Liver (tissue), 9 donors: ENCODE data around the gene FLOT2. TPM values are rescaled to one million over a fixed set of nuclear protein-coding genes. Genes with fewer than 3 reads are reported as not detected.

Source experiments
- DNase-seq: peaks from one replicate; pipeline ENCODE4 v3.0.0-alpha.2; 2017; ENCODE audit warnings: low spot score
- H3K27ac ChIP-seq, 2 donors: one replicate each; pipeline ENCODE4 v1.7.0; 2013; ENCODE audit warnings: inconsistent platforms in 2 of 2, low read length in 2 of 2, control low read depth in 1 of 2, low read depth in 1 of 2, mild to moderate bottlenecking in 1 of 2
- H3K27me3 ChIP-seq, 4 donors: one replicate each; pipeline versions ENCODE4 v1.6.1 to v1.7.0; 2013; ENCODE audit warnings: low read length in 3 of 4, inconsistent platforms in 1 of 4, mild to moderate bottlenecking in 1 of 4, moderate library complexity in 1 of 4; ENCODE audit not compliant: control insufficient read depth in 4 of 4, insufficient read depth in 4 of 4
- H3K36me3 ChIP-seq, 4 donors: one replicate each; pipeline versions ENCODE4 v1.6.1 to v1.7.0; 2013; ENCODE audit warnings: low read length in 3 of 4, mild to moderate bottlenecking in 3 of 4, low read depth in 1 of 4, moderate library complexity in 1 of 4; ENCODE audit not compliant: control insufficient read depth in 4 of 4, insufficient read depth in 3 of 4
- H3K4me1 ChIP-seq, 4 donors: one replicate each; pipeline versions ENCODE4 v1.6.1 to v1.7.0; 2013; ENCODE audit warnings: low read length in 3 of 4, mild to moderate bottlenecking in 3 of 4, moderate library complexity in 1 of 4; ENCODE audit not compliant: control insufficient read depth in 4 of 4, insufficient read depth in 4 of 4
- H3K4me3 ChIP-seq, 3 donors: one replicate each; pipeline versions ENCODE4 v1.6.1 to v1.7.0; 2013; ENCODE audit warnings: low read length in 3 of 3, control low read depth in 1 of 3, low read depth in 1 of 3, mild to moderate bottlenecking in 1 of 3
- H3K9ac ChIP-seq, 2 donors: one replicate each; pipeline ENCODE4 v1.7.0; 2013; ENCODE audit warnings: low read length in 2 of 2, mild to moderate bottlenecking in 2 of 2, moderate library complexity in 2 of 2, control low read depth in 1 of 2, low read depth in 1 of 2
- H3K9me3 ChIP-seq, 4 donors: one replicate each; pipeline versions ENCODE4 v1.6.1 to v1.7.0; 2013; ENCODE audit warnings: low read length in 3 of 4; ENCODE audit not compliant: control insufficient read depth in 4 of 4
- EGR1 ChIP-seq, 2 donors: IDR thresholded peaks; 2 replicates each; pipeline ENCODE4 v1.6.1; 2016 to 2018; ENCODE audit warnings: antibody characterized with exemption in 2 of 2, low read depth in 2 of 2
- FOXA1 ChIP-seq: IDR thresholded peaks from 2 replicates; pipeline ENCODE4 v1.6.1; 2016; ENCODE audit warnings: antibody characterized with exemption
- FOXA2 ChIP-seq: IDR thresholded peaks from 2 replicates; pipeline ENCODE4 v1.6.1; 2016; ENCODE audit warnings: antibody characterized with exemption
- GABPA ChIP-seq, 2 donors: IDR thresholded peaks in 1 of 2; conservative IDR thresholded peaks in 1 of 2; 2 replicates each; pipeline ENCODE4 v1.6.1; 2016; ENCODE audit warnings: antibody characterized with exemption in 2 of 2, mild to moderate bottlenecking in 1 of 2, moderate library complexity in 1 of 2
- HNF4A ChIP-seq, 2 donors: conservative IDR thresholded peaks; 2 replicates each; pipeline ENCODE4 v1.6.1; 2016; ENCODE audit warnings: antibody characterized with exemption in 2 of 2, mild to moderate bottlenecking in 2 of 2
- HNF4G ChIP-seq: IDR thresholded peaks from 2 replicates; pipeline ENCODE4 v1.6.1; 2016; ENCODE audit warnings: antibody characterized with exemption
- JUND ChIP-seq, 2 donors: IDR thresholded peaks; 2 replicates each; pipeline ENCODE4 v1.6.1; 2016; ENCODE audit warnings: antibody characterized with exemption in 2 of 2
- NR2F2 ChIP-seq: IDR thresholded peaks from 2 replicates; pipeline ENCODE4 v1.6.1; 2016; ENCODE audit warnings: antibody characterized with exemption
- RAD21 ChIP-seq, 2 donors: IDR thresholded peaks; 2 replicates each; pipeline ENCODE4 v1.6.1; 2016; ENCODE audit warnings: antibody characterized with exemption in 2 of 2, mild to moderate bottlenecking in 2 of 2
- RXRA ChIP-seq, 2 donors: IDR thresholded peaks; 2 replicates each; pipeline ENCODE4 v1.6.1; 2017 to 2018; ENCODE audit warnings: antibody characterized with exemption in 2 of 2, mild to moderate bottlenecking in 1 of 2
- SP1 ChIP-seq: IDR thresholded peaks from 2 replicates; pipeline ENCODE4 v1.6.1; 2018; ENCODE audit warnings: antibody characterized with exemption, mild to moderate bottlenecking
- TAF1 ChIP-seq: conservative IDR thresholded peaks from 2 replicates; pipeline ENCODE4 v1.6.1; 2016; ENCODE audit warnings: antibody characterized with exemption, mild to moderate bottlenecking
- YY1 ChIP-seq: IDR thresholded peaks from 2 replicates; pipeline ENCODE4 v1.6.1; 2016; ENCODE audit warnings: antibody characterized with exemption, mild to moderate bottlenecking
- WGBS: extraction: QIAGEN DNeasy Blood & Tissue Kit; methylation state at CpG from one replicate; pipeline ENCODE4 v1.1.7; 2013; 5-methylcytosine and 5-hydroxymethylcytosine counted together
- polyA plus RNA-seq, 2 donors: library from polyadenylated mRNA; stranded (reverse) in 1 of 2; unstranded in 1 of 2; fragments of 200-250 nt in 1 of 2; fragments of >200 nt in 1 of 2; fragmentation: Nextera tagmentation in 1 of 2; extraction: Ambion mirVana in 1 of 2; gene quantifications; one replicate each; pipeline versions ENCODE4 v1.2.1 to v1.2.3, GENCODE V29; 2013 to 2015
- total RNA-seq, 2 donors: library from RNA; depleted of rRNA; stranded (reverse); fragments of >200 nt; gene quantifications; one replicate each; pipeline ENCODE4 v1.2.3, GENCODE V29; 2014
- TF ChIP-seq, protein P1 (sequence below): IDR thresholded peaks from 2 replicates; pipeline ENCODE4 v1.6.1; 2016; ENCODE audit warnings: antibody characterized with exemption
- TF ChIP-seq, protein P2 (sequence below): IDR thresholded peaks from 2 replicates; pipeline ENCODE4 v1.6.1; 2016; ENCODE audit warnings: antibody characterized with exemption
- TF ChIP-seq, protein P3 (sequence below): IDR thresholded peaks from 2 replicates; pipeline ENCODE4 v1.6.1; 2016; ENCODE audit warnings: antibody characterized with exemption
- TF ChIP-seq, protein P4 (sequence below): fragments of 150-350 bp; IDR thresholded peaks from 2 replicates; pipeline ENCODE4 v1.5.1; 2017; ENCODE audit warnings: improper control_type of control experiment, low read depth, low read length; ENCODE audit not compliant: missing input control
- TF ChIP-seq, protein P5 (sequence below): IDR thresholded peaks from 2 replicates; pipeline ENCODE4 v1.6.1; 2016; ENCODE audit warnings: antibody characterized with exemption, mild to moderate bottlenecking
- donor health status: healthy.
- donor health status: healthy.
- donor health status: healthy.
- donor health status: healthy.
- donor health status: healthy.

The FLOT2 gene
- total and polyA plus RNA-seq, 4 donors: 61.6 to 100 (median 69.4) TPM

DNA sequence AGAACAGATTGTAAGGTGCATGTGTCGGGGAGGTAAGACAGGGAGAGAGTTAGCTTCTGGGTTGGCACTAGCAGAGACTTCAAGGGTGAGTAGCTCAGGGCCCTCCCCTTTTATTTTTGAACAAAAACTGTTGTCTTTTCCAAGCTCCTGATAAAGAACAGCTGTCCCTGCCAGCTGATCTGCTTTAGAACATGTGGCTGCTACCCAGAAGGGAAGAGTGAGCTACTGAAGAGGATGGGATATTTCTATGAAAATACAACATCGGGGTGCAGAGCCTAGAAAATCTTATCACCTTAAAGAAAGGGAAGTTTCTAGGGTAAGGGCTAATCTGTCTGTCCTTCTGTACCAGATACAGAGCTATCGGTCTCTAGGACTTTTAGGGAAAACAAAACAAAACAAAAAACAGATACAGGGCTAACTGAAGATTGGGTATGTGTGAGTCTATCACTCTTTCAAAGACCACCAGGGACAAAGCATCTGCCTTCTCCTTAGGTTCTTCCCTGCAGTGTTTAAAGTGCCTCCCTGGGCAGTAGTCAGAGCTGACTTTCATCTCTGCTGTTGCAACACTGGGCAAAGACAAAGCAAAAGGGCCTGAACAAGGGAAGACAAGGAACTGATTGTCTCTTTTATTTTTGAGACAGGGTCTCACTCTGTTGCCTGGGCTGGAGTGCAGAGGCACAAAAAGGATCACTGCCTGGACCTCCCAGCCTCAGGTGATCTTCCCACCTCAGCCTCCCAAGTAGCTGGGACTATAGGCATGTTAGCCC lies 10.4 kb upstream of the FLOT2 start:
- TF ChIP-seq EGR1 (IDR thresholded peaks at IDR 0.05; ENCODE audit: low read depth in 2 of 2) (no peak), RAD21 (IDR thresholded peaks at IDR 0.05) (no peak), RXRA (IDR thresholded peaks at IDR 0.05) (no peak), GABPA (IDR thresholded peaks at IDR 0.05 in 1 of 2, conservative IDR thresholded peaks at IDR 0.05 in 1 of 2) (no peak), SP1 (no peak), HNF4A (conservative IDR thresholded peaks at IDR 0.05) (no peak), TAF1 (no peak), YY1 (no peak), FOXA2 (no peak), HNF4G (no peak), JUND (IDR thresholded peaks at IDR 0.05) (no peak), FOXA1 (no peak), NR2F2 (no peak)
- TF ChIP-seq, protein P1, sequence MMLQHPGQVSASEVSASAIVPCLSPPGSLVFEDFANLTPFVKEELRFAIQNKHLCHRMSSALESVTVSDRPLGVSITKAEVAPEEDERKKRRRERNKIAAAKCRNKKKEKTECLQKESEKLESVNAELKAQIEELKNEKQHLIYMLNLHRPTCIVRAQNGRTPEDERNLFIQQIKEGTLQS: no peak
- TF ChIP-seq, protein P2, sequence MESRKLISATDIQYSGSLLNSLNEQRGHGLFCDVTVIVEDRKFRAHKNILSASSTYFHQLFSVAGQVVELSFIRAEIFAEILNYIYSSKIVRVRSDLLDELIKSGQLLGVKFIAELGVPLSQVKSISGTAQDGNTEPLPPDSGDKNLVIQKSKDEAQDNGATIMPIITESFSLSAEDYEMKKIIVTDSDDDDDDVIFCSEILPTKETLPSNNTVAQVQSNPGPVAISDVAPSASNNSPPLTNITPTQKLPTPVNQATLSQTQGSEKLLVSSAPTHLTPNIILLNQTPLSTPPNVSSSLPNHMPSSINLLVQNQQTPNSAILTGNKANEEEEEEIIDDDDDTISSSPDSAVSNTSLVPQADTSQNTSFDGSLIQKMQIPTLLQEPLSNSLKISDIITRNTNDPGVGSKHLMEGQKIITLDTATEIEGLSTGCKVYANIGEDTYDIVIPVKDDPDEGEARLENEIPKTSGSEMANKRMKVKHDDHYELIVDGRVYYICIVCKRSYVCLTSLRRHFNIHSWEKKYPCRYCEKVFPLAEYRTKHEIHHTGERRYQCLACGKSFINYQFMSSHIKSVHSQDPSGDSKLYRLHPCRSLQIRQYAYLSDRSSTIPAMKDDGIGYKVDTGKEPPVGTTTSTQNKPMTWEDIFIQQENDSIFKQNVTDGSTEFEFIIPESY: no peak
- TF ChIP-seq, protein P3, sequence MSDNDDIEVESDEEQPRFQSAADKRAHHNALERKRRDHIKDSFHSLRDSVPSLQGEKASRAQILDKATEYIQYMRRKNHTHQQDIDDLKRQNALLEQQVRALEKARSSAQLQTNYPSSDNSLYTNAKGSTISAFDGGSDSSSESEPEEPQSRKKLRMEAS: no peak
- TF ChIP-seq, protein P4, sequence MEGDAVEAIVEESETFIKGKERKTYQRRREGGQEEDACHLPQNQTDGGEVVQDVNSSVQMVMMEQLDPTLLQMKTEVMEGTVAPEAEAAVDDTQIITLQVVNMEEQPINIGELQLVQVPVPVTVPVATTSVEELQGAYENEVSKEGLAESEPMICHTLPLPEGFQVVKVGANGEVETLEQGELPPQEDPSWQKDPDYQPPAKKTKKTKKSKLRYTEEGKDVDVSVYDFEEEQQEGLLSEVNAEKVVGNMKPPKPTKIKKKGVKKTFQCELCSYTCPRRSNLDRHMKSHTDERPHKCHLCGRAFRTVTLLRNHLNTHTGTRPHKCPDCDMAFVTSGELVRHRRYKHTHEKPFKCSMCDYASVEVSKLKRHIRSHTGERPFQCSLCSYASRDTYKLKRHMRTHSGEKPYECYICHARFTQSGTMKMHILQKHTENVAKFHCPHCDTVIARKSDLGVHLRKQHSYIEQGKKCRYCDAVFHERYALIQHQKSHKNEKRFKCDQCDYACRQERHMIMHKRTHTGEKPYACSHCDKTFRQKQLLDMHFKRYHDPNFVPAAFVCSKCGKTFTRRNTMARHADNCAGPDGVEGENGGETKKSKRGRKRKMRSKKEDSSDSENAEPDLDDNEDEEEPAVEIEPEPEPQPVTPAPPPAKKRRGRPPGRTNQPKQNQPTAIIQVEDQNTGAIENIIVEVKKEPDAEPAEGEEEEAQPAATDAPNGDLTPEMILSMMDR: no peak
- TF ChIP-seq, protein P5, sequence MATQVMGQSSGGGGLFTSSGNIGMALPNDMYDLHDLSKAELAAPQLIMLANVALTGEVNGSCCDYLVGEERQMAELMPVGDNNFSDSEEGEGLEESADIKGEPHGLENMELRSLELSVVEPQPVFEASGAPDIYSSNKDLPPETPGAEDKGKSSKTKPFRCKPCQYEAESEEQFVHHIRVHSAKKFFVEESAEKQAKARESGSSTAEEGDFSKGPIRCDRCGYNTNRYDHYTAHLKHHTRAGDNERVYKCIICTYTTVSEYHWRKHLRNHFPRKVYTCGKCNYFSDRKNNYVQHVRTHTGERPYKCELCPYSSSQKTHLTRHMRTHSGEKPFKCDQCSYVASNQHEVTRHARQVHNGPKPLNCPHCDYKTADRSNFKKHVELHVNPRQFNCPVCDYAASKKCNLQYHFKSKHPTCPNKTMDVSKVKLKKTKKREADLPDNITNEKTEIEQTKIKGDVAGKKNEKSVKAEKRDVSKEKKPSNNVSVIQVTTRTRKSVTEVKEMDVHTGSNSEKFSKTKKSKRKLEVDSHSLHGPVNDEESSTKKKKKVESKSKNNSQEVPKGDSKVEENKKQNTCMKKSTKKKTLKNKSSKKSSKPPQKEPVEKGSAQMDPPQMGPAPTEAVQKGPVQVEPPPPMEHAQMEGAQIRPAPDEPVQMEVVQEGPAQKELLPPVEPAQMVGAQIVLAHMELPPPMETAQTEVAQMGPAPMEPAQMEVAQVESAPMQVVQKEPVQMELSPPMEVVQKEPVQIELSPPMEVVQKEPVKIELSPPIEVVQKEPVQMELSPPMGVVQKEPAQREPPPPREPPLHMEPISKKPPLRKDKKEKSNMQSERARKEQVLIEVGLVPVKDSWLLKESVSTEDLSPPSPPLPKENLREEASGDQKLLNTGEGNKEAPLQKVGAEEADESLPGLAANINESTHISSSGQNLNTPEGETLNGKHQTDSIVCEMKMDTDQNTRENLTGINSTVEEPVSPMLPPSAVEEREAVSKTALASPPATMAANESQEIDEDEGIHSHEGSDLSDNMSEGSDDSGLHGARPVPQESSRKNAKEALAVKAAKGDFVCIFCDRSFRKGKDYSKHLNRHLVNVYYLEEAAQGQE: no peak
- no peak overlapping the region for H3K9ac ChIP-seq
- H3K27ac ChIP-seq: peak overlapping the region in 1 of 2 donors; percentile 50
- H3K9me3 ChIP-seq: no peaks in the 10 kb centered on the region
- WGBS: 85% methylated on average over 3 of the region's 3 CpGs
- peaks cover 14 to 20% (median 17%) of the 10 kb centered on the region in 4 donors for H3K4me1 ChIP-seq
- no peaks in the 10 kb centered on the region for H3K27me3 ChIP-seq
- no peak overlapping the region for H3K4me3 ChIP-seq
- H3K36me3 ChIP-seq: peaks cover 23 to 63% (median 40%) of the 10 kb centered on the region in 4 donors
- DNase-seq: no peak
